H1 (cell line): ENCODE data around the gene RBBP9. TPM values are rescaled to one million over a fixed set of nuclear protein-coding genes. Genes with fewer than 3 reads are reported as not detected.

Source experiments
- CTCF ChIA-PET: fragments of 300-600 bp; sonication (Branson Sonifier 250); formaldehyde crosslinking; loops from one replicate; lab custom pipeline; 2021; ENCODE audit not compliant: partially characterized antibody; lab: Charles Lee
- POLR2A ChIA-PET: fragments of 300-600 bp; sonication (Branson Sonifier 250); formaldehyde crosslinking; loops from one replicate; lab custom pipeline; 2021; ENCODE audit warnings: inconsistent platforms; ENCODE audit not compliant: partially characterized antibody; lab: Charles Lee
- DNase-seq, 2 experiments: peaks; one replicate each; pipeline versions ENCODE4 v3.0.0 to v3.0.0-alpha.2; 2010 to 2022; ENCODE audit warnings: low spot score in 2 of 2, low read depth in 1 of 2, mixed read lengths in 1 of 2
- FAIRE-seq: peaks from 2 replicates; lab custom pipeline; 2011; peaks lifted over from hg19 to GRCh38; lab: Jason Lieb, UNC
- H2AFZ ChIP-seq: 2 replicates; pipeline ENCODE4 v1.8.1; 2012; ENCODE audit warnings: low read length, inconsistent platforms
- H2AK5ac ChIP-seq: 2 replicates; pipeline ENCODE4 v1.6.1; 2013; ENCODE audit warnings: low read depth, low read length
- H2BK120ac ChIP-seq: replicated peaks from 2 replicates; pipeline ENCODE3; 2013; ENCODE audit warnings: low read depth, low read length, inconsistent platforms
- H2BK12ac ChIP-seq: 2 replicates; pipeline ENCODE4 v1.6.1; 2013; ENCODE audit warnings: low read depth, low read length
- H2BK15ac ChIP-seq: 2 replicates; pipeline ENCODE4 v1.6.1; 2013; ENCODE audit warnings: low read length
- H2BK20ac ChIP-seq: 2 replicates; pipeline ENCODE4 v1.6.1; 2013; ENCODE audit warnings: low read length
- H2BK5ac ChIP-seq: 2 replicates; pipeline ENCODE4 v1.6.1; 2013; ENCODE audit warnings: low read depth, low read length
- H3K14ac ChIP-seq: 2 replicates; pipeline ENCODE4 v1.6.1; 2013; ENCODE audit warnings: inconsistent platforms; ENCODE audit not compliant: insufficient read length
- H3K18ac ChIP-seq: 2 replicates; pipeline ENCODE4 v1.6.1; 2013; ENCODE audit warnings: low read length; ENCODE audit errors: extremely low read depth
- H3K23ac ChIP-seq: 2 replicates; pipeline ENCODE4 v1.6.1; 2013; ENCODE audit warnings: inconsistent platforms; ENCODE audit not compliant: insufficient read length
- H3K23me2 ChIP-seq: 2 replicates; pipeline ENCODE4 v1.6.1; 2013; ENCODE audit warnings: low read depth, low read length
- H3K27ac ChIP-seq: 2 replicates; pipeline ENCODE4 v1.6.1; 2011; ENCODE audit warnings: low read depth, low read length, inconsistent platforms
- H3K27me3 ChIP-seq, 4 experiments: replicated peaks in 1 of 4; 1 replicate in 1 of 4; 2 replicates in 3 of 4; pipeline versions ENCODE4 v1.6.1 to v1.8.1; 2011 to 2013; ENCODE audit warnings: low read length in 3 of 4, mild to moderate bottlenecking in 3 of 4, inconsistent platforms in 2 of 4, mixed read lengths in 2 of 4, moderate library complexity in 1 of 4; ENCODE audit not compliant: control insufficient read depth in 3 of 4, insufficient read depth in 3 of 4; ENCODE audit errors: extremely low read depth in 1 of 4
- H3K36me3 ChIP-seq, 4 experiments: 2 replicates each; pipeline versions ENCODE4 v1.6.1 to v1.8.1; 2011 to 2013; ENCODE audit warnings: mild to moderate bottlenecking in 4 of 4, low read length in 3 of 4, moderate library complexity in 2 of 4, control low read depth in 1 of 4, inconsistent platforms in 1 of 4; ENCODE audit not compliant: insufficient read depth in 4 of 4, control insufficient read depth in 2 of 4
- H3K4ac ChIP-seq: replicated peaks from 2 replicates; pipeline ENCODE3; 2013; ENCODE audit warnings: low read length, low read depth, mixed read lengths, inconsistent platforms; ENCODE audit not compliant: insufficient read length
- H3K4me1 ChIP-seq, 4 experiments: replicated peaks in 1 of 4; 1 replicate in 1 of 4; 2 replicates in 3 of 4; pipeline versions ENCODE4 v1.6.1 to v1.8.1; 2011 to 2013; ENCODE audit warnings: low read length in 3 of 4, inconsistent platforms in 2 of 4, mixed read lengths in 1 of 4; ENCODE audit not compliant: insufficient read depth in 4 of 4, control insufficient read depth in 3 of 4
- H3K4me2 ChIP-seq, 2 experiments: 2 replicates each; pipeline versions ENCODE4 v1.6.1 to v1.8.1; 2011 to 2013; ENCODE audit warnings: low read depth in 2 of 2, low read length in 2 of 2, control low read depth in 1 of 2, inconsistent platforms in 1 of 2, mild to moderate bottlenecking in 1 of 2; ENCODE audit not compliant: insufficient read depth in 1 of 2
- H3K4me3 ChIP-seq, 4 experiments: fragments of 200-600, 300-600 bp in 1 of 4; sonication (generic), shearing (Covaris generic), sonication (Bioruptor Twin) in 1 of 4; 2 replicates each; pipeline versions ENCODE4 v1.5.1 to v1.8.1; 2011 to 2016; ENCODE audit warnings: low read length in 4 of 4, low read depth in 3 of 4, control low read depth in 2 of 4, inconsistent platforms in 2 of 4, mild to moderate bottlenecking in 2 of 4, mixed read lengths in 1 of 4, moderate library complexity in 1 of 4; ENCODE audit not compliant: insufficient read depth in 2 of 4; ENCODE audit errors: extremely low read depth in 1 of 4
- H3K56ac ChIP-seq: replicated peaks from 2 replicates; pipeline ENCODE3; 2013; ENCODE audit warnings: low read depth, mild to moderate bottlenecking, mixed read lengths, low read length, inconsistent platforms; ENCODE audit not compliant: insufficient read length
- H3K79me1 ChIP-seq: 2 replicates; pipeline ENCODE4 v1.6.1; 2013; ENCODE audit warnings: low read depth, low read length, control low read depth
- H3K79me2 ChIP-seq, 2 experiments: 2 replicates each; pipeline versions ENCODE4 v1.6.1 to v1.8.1; 2012 to 2013; ENCODE audit warnings: low read length in 2 of 2, mild to moderate bottlenecking in 2 of 2, inconsistent platforms in 1 of 2; ENCODE audit not compliant: insufficient read depth in 2 of 2, control insufficient read depth in 1 of 2
- H3K9ac ChIP-seq, 4 experiments: replicated peaks in 1 of 4; 1 replicate in 1 of 4; 2 replicates in 3 of 4; pipeline versions ENCODE4 v1.6.1 to v1.8.1; 2011 to 2013; ENCODE audit warnings: low read depth in 3 of 4, low read length in 3 of 4, control low read depth in 2 of 4, mild to moderate bottlenecking in 2 of 4, moderate library complexity in 2 of 4, inconsistent platforms in 1 of 4; ENCODE audit errors: extremely low read depth in 1 of 4
- H3K9me3 ChIP-seq, 2 experiments: 2 replicates each; pipeline versions ENCODE4 v1.6.1 to v1.8.1; 2012 to 2013; ENCODE audit warnings: mild to moderate bottlenecking in 2 of 2, moderate library complexity in 2 of 2, control low read depth in 1 of 2, inconsistent platforms in 1 of 2, low read depth in 1 of 2, low read length in 1 of 2, mixed read lengths in 1 of 2; ENCODE audit not compliant: insufficient read depth in 2 of 2
- H4K20me1 ChIP-seq, 2 experiments: replicated peaks in 1 of 2; 2 replicates each; pipeline versions ENCODE3 to v1.8.1; 2011 to 2013; ENCODE audit warnings: inconsistent platforms in 2 of 2, low read length in 2 of 2, mild to moderate bottlenecking in 1 of 2; ENCODE audit not compliant: insufficient read depth in 2 of 2, control insufficient read depth in 1 of 2
- H4K5ac ChIP-seq: 2 replicates; pipeline ENCODE4 v1.6.1; 2013; ENCODE audit warnings: low read length, low read depth, mixed read lengths, inconsistent platforms; ENCODE audit not compliant: insufficient read length
- H4K8ac ChIP-seq: 2 replicates; pipeline ENCODE4 v1.8.0; 2013; ENCODE audit warnings: mild to moderate bottlenecking, moderate library complexity, low read length, inconsistent platforms; ENCODE audit not compliant: insufficient read depth; ENCODE audit errors: extremely low read depth
- H4K91ac ChIP-seq: replicated peaks from 2 replicates; pipeline ENCODE3; 2013; ENCODE audit warnings: low read length, mixed read lengths, inconsistent platforms; ENCODE audit not compliant: insufficient read length
- CEBPB ChIP-seq: IDR thresholded peaks from 2 replicates; pipeline ENCODE4 v1.6.1; 2012; ENCODE audit warnings: low read depth, low read length
- EZH2 ChIP-seq: fragments of 200-600 bp; sonication (generic); IDR thresholded peaks from 2 replicates; pipeline ENCODE4 v1.7.1; 2012; ENCODE audit warnings: low read depth, mild to moderate bottlenecking, moderate library complexity, low read length, inconsistent platforms; ENCODE audit not compliant: severe bottlenecking
- GTF2F1 ChIP-seq: IDR thresholded peaks from 2 replicates; pipeline ENCODE4 v1.6.1; 2012; ENCODE audit warnings: low read depth, low read length, improper control_type of control experiment, borderline replicate concordance
- JUND ChIP-seq: IDR thresholded peaks from 2 replicates; pipeline ENCODE4 v1.6.1; 2011; ENCODE audit warnings: mild to moderate bottlenecking, improper control_type of control experiment, low read length
- MAFK ChIP-seq: IDR thresholded peaks from 2 replicates; pipeline ENCODE4 v1.6.1; 2012; ENCODE audit warnings: low read depth, mild to moderate bottlenecking, improper control_type of control experiment, low read length
- PHF8 ChIP-seq: fragments of 200-600 bp; sonication (generic); conservative IDR thresholded peaks from 2 replicates; pipeline ENCODE4 v1.7.1; 2012; ENCODE audit warnings: low read depth, mild to moderate bottlenecking, inconsistent platforms, low read length, moderate library complexity
- POU5F1 ChIP-seq: IDR thresholded peaks from 2 replicates; pipeline ENCODE4 v1.6.1; 2011; ENCODE audit warnings: low read depth, mild to moderate bottlenecking, low read length, moderate library complexity
- RAD21 ChIP-seq, 2 experiments: IDR thresholded peaks in 1 of 2; conservative IDR thresholded peaks in 1 of 2; 2 replicates each; pipeline ENCODE4 v1.6.1; 2011; ENCODE audit warnings: low read depth in 2 of 2, low read length in 2 of 2, improper control_type of control experiment in 1 of 2, inconsistent platforms in 1 of 2, mild to moderate bottlenecking in 1 of 2, moderate library complexity in 1 of 2
- RFX5 ChIP-seq: IDR thresholded peaks from 2 replicates; pipeline ENCODE4 v1.6.1; 2011; ENCODE audit warnings: low read depth, low read length, improper control_type of control experiment, borderline replicate concordance
- RNF2 ChIP-seq: fragments of 200-900, 300-1000 bp; sonication (generic); IDR thresholded peaks from 2 replicates; pipeline ENCODE4 v1.7.1; 2016; ENCODE audit warnings: borderline replicate concordance, low read depth, mild to moderate bottlenecking, antibody characterized with exemption, low read length; ENCODE audit not compliant: poor library complexity, severe bottlenecking; ENCODE audit errors: missing control alignments
- SP1 ChIP-seq: IDR thresholded peaks from 2 replicates; pipeline ENCODE4 v1.6.1; 2011; ENCODE audit warnings: low read depth, low read length
- SRF ChIP-seq: IDR thresholded peaks from 2 replicates; pipeline ENCODE4 v1.6.1; 2011; ENCODE audit warnings: mild to moderate bottlenecking, low read depth, low read length, moderate library complexity
- WGBS, 2 experiments: shearing (Covaris generic) in 1 of 2; methylation state at CpG; one replicate each; pipeline versions ENCODE4 v1.1.6 to v1.1.7; 2013 to 2015; ENCODE audit warnings: low lambda C conversion rate in 2 of 2, mixed read lengths in 2 of 2, inconsistent platforms in 1 of 2, low coverage in 1 of 2, missing lambda C conversion rate in 1 of 2; ENCODE audit not compliant: insufficient replicate concordance in 2 of 2, insufficient coverage in 1 of 2, insufficient read length in 1 of 2; ENCODE audit errors: extremely low coverage in 1 of 2, missing lambda C conversion rate in 1 of 2; 5-methylcytosine and 5-hydroxymethylcytosine counted together
- polyA plus RNA-seq, 7 experiments: library from polyadenylated mRNA; depleted of rRNA in 3 of 7; stranded (reverse) in 5 of 7; unstranded in 2 of 7; fragments of >200 nt in 5 of 7; fragments of 200-250 nt in 2 of 7; gene quantifications; 1 replicate in 5 of 7; 2 replicates in 1 of 7; 4 replicates in 1 of 7; pipeline versions ENCODE4 v1.2.1 to v1.2.3, GENCODE V29; 2011 to 2013; ENCODE audit warnings: missing spikeins in 2 of 7, mixed read lengths in 2 of 7
- total RNA-seq: library from RNA; stranded (reverse); fragmentation: NEBNext Ultra II Directional; extraction: Animal tissue kit (Norgen Biotek cat#: 25700); gene quantifications from 2 replicates; pipeline ENCODE4 v1.2.1, GENCODE V29; 2021
- TF ChIP-seq, protein P1 (sequence below): IDR thresholded peaks from 2 replicates; pipeline ENCODE4 v1.6.1; 2012; ENCODE audit warnings: inconsistent platforms

RBBP9 gene
- total and polyA plus RNA-seq, 2 of the 8 experiments (the other 6 are each of a cell fraction or from before 2014, with no cell fraction given): 9.5 to 13.5 TPM

DNA sequence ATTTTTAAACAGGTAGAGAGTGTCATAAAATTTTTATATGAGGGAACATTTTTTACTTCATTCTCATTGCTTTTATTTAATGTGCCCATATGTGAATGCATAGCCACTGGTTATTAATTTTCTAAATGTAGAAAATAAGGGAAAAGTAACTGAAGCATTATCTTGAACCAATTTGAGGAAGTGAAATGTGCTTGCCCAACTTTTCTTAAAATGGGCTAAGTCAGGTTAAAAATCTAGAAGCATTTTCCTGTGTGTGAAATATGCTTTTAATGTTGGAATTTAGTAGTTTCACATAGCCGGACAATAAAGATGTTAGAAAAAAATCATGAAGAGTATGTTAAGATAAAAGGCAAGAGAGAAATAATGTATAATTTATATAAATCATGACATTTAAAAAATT is 14.5 kb upstream of the RBBP9 start:
- no peak overlapping the region for H2AFZ ChIP-seq
- no peak overlapping the region for H2BK12ac ChIP-seq
- no peak overlapping the region for H4K91ac ChIP-seq
- no peak overlapping the region for H3K56ac ChIP-seq
- CTCF ChIA-PET: no interaction called here
- no peaks in the 10 kb centered on the region; the same call in 1 of the 2 replicates for H3K79me1 ChIP-seq
- H3K27me3 ChIP-seq: no peaks in the 10 kb centered on the region
- FAIRE-seq (no peak), DNase-seq (no peak)
- H3K18ac ChIP-seq: no peak overlapping the region
- no peak overlapping the region for H2AK5ac ChIP-seq
- H3K14ac ChIP-seq: no peak overlapping the region
- no peak overlapping the region for H2BK5ac ChIP-seq
- H4K8ac ChIP-seq: no peak overlapping the region
- H2BK20ac ChIP-seq: no peak overlapping the region
- peaks cover 0 to 6% (median 2%) of the 10 kb centered on the region in 4 experiments; a peak in 4 of 7 replicates for H3K4me1 ChIP-seq
- peaks cover 3 to 5% of the 10 kb centered on the region in 2 experiments for H4K20me1 ChIP-seq
- no peak overlapping the region for H3K4ac ChIP-seq
- peaks cover 0 to 19% of the 10 kb centered on the region in 2 experiments; a peak in 3 of 4 replicates for H3K79me2 ChIP-seq
- H2BK15ac ChIP-seq: no peak overlapping the region
- no peaks in the 10 kb centered on the region for H3K9me3 ChIP-seq
- H3K9ac ChIP-seq: no peak overlapping the region
- no peak overlapping the region for H3K4me2 ChIP-seq
- H2BK120ac ChIP-seq: no peak overlapping the region
- POLR2A ChIA-PET: no interaction called here
- H3K36me3 ChIP-seq: peaks cover 4 to 48% (median 27%) of the 10 kb centered on the region in 4 experiments; a peak in 7 of 8 replicates
- no peak overlapping the region for H3K27ac ChIP-seq
- H3K23ac ChIP-seq: no peak overlapping the region
- no peak overlapping the region for H4K5ac ChIP-seq
- WGBS, 2 experiments: 96% methylated on average over 1 of the region's 1 CpG; no CpG with 5 or more reads in 1 of the 2 experiments
- peaks cover 3% of the 10 kb centered on the region; the same call in 1 of the 2 replicates for H3K23me2 ChIP-seq
- H3K4me3 ChIP-seq: no peak overlapping the region
- TF ChIP-seq GTF2F1 (no peak), PHF8 (no peak), EZH2 (no peak), POU5F1 (no peak), SRF (no peak), JUND (no peak), MAFK (no peak), CEBPB (no peak), RNF2 (no peak), RFX5 (no peak), SP1 (no peak), RAD21 (IDR thresholded peaks at IDR 0.05 in 1 of 2, conservative IDR thresholded peaks at IDR 0.05 in 1 of 2; ENCODE audit: low read depth in 2 of 2, low read length in 2 of 2) (no peak)
- TF ChIP-seq, protein P1, sequence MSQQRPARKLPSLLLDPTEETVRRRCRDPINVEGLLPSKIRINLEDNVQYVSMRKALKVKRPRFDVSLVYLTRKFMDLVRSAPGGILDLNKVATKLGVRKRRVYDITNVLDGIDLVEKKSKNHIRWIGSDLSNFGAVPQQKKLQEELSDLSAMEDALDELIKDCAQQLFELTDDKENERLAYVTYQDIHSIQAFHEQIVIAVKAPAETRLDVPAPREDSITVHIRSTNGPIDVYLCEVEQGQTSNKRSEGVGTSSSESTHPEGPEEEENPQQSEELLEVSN: no peak
